GM15510 (cell line): Measurements from ENCODE around the gene SUPT3H.

Experiments used
- POLR2A ChIP-seq: IDR thresholded peaks from 3 replicates; pipeline ENCODE4 v1.6.1; 2011; ENCODE audit warnings: borderline replicate concordance; ENCODE audit not compliant: insufficient read length; ENCODE audit errors: extremely low read depth

SUPT3H gene

DNA sequence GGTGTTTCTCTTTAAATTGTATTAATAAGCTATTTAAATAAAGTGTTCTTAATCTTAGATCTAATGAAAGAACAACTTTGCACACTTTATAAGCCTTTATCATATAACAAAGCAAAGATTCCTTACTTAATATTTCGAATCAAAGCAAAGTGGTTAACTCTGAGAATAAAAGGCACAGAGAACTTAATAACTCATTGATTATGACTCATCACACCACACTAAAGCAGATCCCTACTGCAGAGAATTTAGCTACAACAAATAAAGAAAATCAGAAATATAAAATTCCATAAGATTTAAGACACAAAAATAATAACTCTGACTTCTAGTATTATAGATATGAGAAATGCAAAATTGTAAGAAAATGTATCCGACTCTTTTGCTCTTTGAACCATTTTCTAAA lies 185.2 kb downstream of the SUPT3H start:
- no peak for TF ChIP-seq POLR2A

GRCh38 chr6:45191414-45191813 lies 186.3 kb downstream of the SUPT3H start:
- no peak for TF ChIP-seq POLR2A

DNA sequence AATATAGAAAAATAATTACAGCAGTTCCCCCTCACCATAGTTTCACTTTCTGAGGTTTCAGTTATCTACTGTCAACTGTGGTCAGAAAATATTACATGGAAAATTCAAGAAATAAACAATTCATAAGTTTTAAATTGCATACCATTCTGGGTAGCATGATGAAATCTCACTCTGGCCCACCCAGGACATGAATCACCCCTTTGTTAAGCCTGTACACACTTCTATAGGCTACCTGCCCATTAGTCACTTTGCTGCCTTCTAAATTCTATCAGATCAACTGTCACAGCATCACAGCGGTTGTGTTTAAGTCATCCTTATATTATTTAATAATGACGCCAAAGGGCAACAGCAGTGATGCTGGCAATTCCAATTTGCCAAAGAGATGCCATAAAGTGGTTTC lies 189.9 kb downstream of the SUPT3H start:
- TF ChIP-seq POLR2A, result no peak

DNA sequence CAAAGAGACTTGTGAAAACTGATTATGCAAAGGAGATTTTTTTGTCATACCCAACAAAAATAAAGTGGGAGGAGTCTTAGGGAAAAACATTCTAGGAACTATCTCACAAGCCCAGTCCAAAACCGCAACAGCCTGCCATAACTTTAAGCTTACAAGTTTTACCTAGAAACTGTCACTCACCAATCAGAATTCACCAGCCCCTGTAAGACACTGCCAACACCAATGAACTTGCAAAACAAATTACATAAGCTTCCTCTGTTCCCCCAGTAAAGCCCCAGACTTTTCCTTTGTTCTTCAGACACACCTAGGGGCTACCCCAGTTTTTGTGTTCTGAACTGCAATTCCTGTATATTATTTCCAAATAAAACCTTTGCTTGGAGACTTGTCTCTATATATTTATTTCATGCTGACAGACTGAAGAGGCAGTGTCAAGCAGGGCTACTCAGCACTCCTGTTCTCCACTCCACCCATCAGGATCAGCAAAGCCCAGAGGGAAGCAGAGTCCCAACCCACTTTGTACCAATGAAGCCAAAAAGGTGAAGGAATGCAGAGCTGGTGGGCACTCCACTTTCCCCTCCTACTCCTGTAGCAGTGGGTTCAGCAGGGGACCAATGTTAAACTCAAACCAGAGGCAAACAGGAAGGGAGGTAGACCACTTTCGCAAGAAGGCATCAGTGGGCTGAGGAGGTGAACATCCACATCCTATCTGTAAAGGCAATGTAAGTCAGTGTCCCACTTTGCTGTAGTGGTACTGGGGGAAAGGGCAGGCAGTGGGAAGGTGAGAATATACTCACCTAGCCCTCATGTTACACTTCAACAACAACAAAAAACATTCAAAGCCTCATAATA lies 192.1 kb downstream of the SUPT3H start:
- TF ChIP-seq POLR2A, result no peak

DNA sequence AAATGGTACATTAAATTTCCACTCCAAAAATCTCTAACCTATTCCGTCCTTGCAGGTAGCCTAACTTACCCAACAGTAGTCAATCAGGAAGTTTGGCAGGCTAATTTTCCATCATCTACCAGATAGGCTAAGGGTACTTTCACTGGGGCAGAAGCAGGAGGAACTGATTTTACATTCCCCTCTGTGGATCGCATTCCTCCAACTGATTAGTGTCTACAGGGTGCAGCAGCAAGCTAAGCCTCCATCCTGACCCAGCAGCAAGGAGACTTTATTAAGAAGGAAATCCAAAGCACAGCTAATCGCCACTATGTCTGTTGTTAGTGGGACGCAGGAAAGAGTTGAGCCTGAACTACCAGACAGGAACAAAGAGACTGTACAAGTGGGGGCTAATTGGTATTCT lies 192.8 kb downstream of the SUPT3H start:
- TF ChIP-seq POLR2A, result no peak

GRCh38 chr6:45184040-45184439 lies 193.7 kb downstream of the SUPT3H start:
- TF ChIP-seq POLR2A, result no peak

- no peak for TF ChIP-seq POLR2A
Observed at GRCh38 chr6:45175272-45175671, 202.5 kb downstream of the SUPT3H start.

- TF ChIP-seq POLR2A, result no peak
Observed at GRCh38 chr6:45174045-45174444, 203.7 kb downstream of the SUPT3H start.

GRCh38 chr6:45171380-45171779 lies 206.4 kb downstream of the SUPT3H start:
- TF ChIP-seq POLR2A, result no peak

GRCh38 chr6:45170309-45170708 lies 207.4 kb downstream of the SUPT3H start:
- TF ChIP-seq POLR2A, result no peak

- no peak for TF ChIP-seq POLR2A
Observed at GRCh38 chr6:45169815-45170214, 207.9 kb downstream of the SUPT3H start.

DNA sequence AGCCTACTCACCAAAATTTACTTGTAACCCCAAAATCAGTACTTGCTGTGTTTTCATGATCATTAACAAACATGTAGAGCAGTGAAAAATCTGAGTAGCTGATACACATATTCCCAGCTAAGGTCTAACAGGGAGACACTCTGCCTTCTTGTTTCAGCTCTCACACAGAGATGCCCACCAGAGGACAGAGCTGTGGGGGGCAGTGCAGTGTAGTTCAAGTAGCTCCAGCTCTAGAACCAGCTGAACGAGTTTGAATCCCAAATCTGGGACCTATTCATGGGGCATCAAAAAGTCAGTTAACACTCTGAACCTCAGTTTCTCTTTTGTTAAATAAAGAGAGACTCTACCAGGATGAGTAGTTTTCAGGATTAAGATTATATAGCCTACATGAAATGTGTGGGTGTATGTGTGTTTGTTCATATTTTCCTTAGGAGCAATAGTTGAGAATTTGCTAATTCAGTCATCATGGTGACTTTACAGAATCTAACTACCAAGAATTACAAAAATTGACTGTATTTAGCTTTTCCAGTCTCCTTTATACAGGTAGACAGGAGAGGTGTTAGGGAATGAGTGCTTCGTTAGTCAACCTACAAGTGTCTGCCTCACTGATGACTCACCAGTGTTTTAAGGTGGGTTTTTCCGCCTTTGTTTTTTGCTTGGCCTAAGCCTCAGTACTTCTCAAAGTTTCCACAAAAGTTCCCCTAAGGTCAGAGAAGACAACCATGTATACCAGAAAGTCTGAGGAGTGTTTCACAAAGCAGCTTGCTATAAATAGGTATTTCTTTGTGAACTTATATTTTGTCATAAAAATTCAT lies 213.6 kb downstream of the SUPT3H start:
- TF ChIP-seq POLR2A, result no peak

DNA sequence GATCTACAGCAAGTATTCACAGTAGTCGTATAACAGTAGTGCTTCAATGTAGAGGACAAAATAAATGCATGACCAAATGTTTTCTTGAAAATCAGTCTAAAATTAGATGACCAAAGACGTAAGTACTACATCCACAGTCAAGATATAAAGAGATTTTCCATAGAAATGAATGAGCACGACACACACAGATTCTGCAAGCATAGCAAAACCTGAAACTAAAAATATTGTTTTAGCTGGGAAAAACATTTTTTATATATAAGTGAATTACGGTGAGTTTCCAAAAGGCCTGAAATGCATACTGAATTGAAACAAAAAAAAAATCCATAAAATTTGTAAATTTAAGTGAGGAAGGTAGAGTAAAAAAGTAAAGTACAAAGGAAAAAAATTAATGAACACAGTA lies 217.4 kb downstream of the SUPT3H start:
- no peak for TF ChIP-seq POLR2A

DNA sequence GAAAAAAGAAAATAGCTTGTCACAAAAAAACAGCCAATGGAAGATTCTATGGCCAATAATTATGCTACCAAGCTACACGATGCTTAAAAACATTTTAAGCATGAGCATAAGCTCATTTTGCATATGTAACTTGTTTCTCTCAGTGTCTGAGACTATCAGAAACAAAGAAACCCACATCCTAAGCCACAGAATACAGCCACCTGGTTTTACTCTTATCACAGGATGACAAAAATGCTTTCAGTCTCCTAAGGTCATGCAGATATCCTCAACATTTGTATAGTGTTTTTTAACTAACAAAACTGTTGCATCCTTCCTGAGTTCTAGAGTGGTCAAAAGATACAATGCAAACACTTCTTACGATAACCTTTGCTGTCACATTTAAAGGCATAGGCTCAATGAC lies 221.7 kb downstream of the SUPT3H start:
- TF ChIP-seq POLR2A, result no peak

GRCh38 chr6:45155341-45155894 lies 222.3 kb downstream of the SUPT3H start:
- no peak for TF ChIP-seq POLR2A

DNA sequence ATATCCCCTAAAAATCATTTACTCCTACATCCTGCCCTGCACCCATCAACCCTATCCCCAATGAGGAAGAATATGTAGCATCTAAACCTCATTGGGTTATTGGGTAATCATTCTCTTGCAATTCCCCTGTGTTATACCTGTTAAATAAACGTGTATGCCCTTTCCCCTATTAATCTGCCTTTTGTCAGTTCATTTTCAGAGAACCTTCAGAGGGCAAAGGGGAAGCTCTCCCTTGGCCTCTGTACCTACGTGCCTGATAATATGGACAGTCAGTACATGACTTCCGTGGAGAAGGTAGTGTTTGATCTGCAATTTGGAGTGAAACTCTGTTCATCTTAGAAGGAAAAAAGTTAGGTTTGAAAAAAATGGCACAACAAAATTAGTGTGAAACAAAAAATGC lies 223.1 kb downstream of the SUPT3H start:
- TF ChIP-seq POLR2A, result no peak

DNA sequence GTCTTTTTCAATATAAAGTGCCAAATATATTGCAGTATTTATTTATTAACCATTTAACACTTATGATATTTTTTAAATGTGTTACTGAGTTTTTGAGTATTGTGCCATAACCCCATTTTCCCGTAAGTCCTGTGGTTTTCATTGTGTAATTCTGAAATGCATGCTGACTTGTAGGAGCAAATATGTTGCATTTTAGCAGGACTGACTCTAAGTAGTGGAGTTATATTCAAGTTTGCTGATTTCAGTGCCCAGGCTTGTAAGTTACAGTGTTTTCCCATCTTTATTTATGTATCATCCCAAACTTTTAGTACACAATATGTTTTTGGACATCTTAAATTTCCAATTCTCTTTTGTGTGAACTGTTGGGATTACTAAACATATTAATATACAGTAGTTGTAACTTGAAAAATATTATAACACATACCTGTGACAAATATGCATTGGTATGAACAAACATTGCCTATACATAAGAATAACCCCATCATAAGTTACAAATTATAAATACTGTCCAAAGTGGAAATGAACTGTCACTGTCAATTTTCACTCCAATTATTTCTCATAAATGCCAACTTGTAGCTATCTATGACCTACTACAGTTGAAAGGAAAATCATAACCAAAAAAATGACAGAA lies 228.9 kb downstream of the SUPT3H start:
- TF ChIP-seq POLR2A, result no peak
